SU-DHL-6 (cell line): ENCODE results near the gene TMEM151B.

Experiments
- H2AFZ ChIP-seq: fragments of 200-600 bp; sonication (generic); 2 replicates; pipeline ENCODE4 v1.6.1; 2014; ENCODE audit warnings: low read depth, mild to moderate bottlenecking, moderate library complexity, mixed read lengths, antibody characterized with exemption, low read length; ENCODE audit not compliant: severe bottlenecking
- H3F3A ChIP-seq: fragments of 200-600 bp; shearing (Covaris generic); 2 replicates; pipeline ENCODE4 v1.6.0; 2016; ENCODE audit warnings: antibody characterized with exemption, mild to moderate bottlenecking; ENCODE audit not compliant: insufficient read depth
- H3K27ac ChIP-seq: fragments of 200-600 bp; sonication (generic); 2 replicates; pipeline ENCODE4 v1.5.1; 2016; ENCODE audit warnings: low read depth, mild to moderate bottlenecking, low read length, moderate library complexity, mixed read lengths
- H3K27me3 ChIP-seq: fragments of 200-600 bp; sonication (generic), shearing (Covaris generic); 2 replicates; pipeline ENCODE4 v1.6.0; 2014; ENCODE audit warnings: mild to moderate bottlenecking, low read length
- H3K36me3 ChIP-seq: fragments of 200-600 bp; sonication (generic); 2 replicates; pipeline ENCODE4 v1.6.1; 2014; ENCODE audit warnings: mild to moderate bottlenecking, low read length, mixed read lengths
- H3K4me2 ChIP-seq: fragments of 300-600, 200-600 bp; shearing (Covaris generic), sonication (generic); 2 replicates; pipeline ENCODE4 v1.6.0; 2014; ENCODE audit warnings: low read length, low read depth, mild to moderate bottlenecking; ENCODE audit not compliant: poor library complexity, severe bottlenecking
- H3K4me3 ChIP-seq: fragments of 200-600 bp; sonication (generic); 2 replicates; pipeline ENCODE4 v1.5.1; 2014; ENCODE audit warnings: antibody characterized with exemption, low read length, mild to moderate bottlenecking, mixed read lengths; ENCODE audit not compliant: insufficient read depth, poor library complexity, severe bottlenecking
- H3K79me2 ChIP-seq: fragments of 200-600 bp; sonication (generic); 2 replicates; pipeline ENCODE4 v1.6.1; 2014; ENCODE audit warnings: mild to moderate bottlenecking, low read length, moderate library complexity; ENCODE audit not compliant: insufficient read depth
- H3K9ac ChIP-seq: fragments of 200-600 bp; sonication (generic); 2 replicates; pipeline ENCODE4 v1.7.0; 2014; ENCODE audit warnings: mild to moderate bottlenecking, low read length
- H3K9me2 ChIP-seq: fragments of 200-600 bp; sonication (generic); replicated peaks from 2 replicates; pipeline ENCODE4 v1.6.1; 2014; ENCODE audit warnings: low read length; ENCODE audit not compliant: insufficient read depth
- H3K9me3 ChIP-seq: fragments of 200-600 bp; sonication (generic); 2 replicates; pipeline ENCODE4 v1.6.1; 2014; ENCODE audit warnings: low read length, mixed read lengths; ENCODE audit not compliant: insufficient read depth
- H4K20me1 ChIP-seq: fragments of 200-600 bp; sonication (generic); 2 replicates; pipeline ENCODE4 v1.6.1; 2014; ENCODE audit warnings: low read depth, mild to moderate bottlenecking, antibody characterized with exemption, low read length, moderate library complexity, mixed read lengths
- EZH2phosphoT487 ChIP-seq: fragments of 200-600 bp; sonication (generic), shearing (Covaris generic); conservative IDR thresholded peaks from 2 replicates; pipeline ENCODE4 v1.6.1; 2018; ENCODE audit warnings: mild to moderate bottlenecking, antibody characterized with exemption, low read length, moderate library complexity, mixed read lengths
- TF ChIP-seq, protein P1 (sequence below): fragments of 200-600 bp; sonication (generic); IDR thresholded peaks from one replicate; pipeline ENCODE4 v1.5.1; 2017; ENCODE audit warnings: antibody characterized with exemption, mild to moderate bottlenecking, low read length, moderate library complexity; ENCODE audit not compliant: insufficient read depth, poor library complexity, severe bottlenecking

TMEM151B gene

GRCh38 chr6:44333273-44333919 is 63.1 kb downstream of the TMEM151B start:
- no peak for TF ChIP-seq EZH2phosphoT487
- TF ChIP-seq, protein P1, sequence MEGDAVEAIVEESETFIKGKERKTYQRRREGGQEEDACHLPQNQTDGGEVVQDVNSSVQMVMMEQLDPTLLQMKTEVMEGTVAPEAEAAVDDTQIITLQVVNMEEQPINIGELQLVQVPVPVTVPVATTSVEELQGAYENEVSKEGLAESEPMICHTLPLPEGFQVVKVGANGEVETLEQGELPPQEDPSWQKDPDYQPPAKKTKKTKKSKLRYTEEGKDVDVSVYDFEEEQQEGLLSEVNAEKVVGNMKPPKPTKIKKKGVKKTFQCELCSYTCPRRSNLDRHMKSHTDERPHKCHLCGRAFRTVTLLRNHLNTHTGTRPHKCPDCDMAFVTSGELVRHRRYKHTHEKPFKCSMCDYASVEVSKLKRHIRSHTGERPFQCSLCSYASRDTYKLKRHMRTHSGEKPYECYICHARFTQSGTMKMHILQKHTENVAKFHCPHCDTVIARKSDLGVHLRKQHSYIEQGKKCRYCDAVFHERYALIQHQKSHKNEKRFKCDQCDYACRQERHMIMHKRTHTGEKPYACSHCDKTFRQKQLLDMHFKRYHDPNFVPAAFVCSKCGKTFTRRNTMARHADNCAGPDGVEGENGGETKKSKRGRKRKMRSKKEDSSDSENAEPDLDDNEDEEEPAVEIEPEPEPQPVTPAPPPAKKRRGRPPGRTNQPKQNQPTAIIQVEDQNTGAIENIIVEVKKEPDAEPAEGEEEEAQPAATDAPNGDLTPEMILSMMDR = no peak
- H3K9me2 ChIP-seq = no peaks in the 10 kb centered on the region
- no peaks in the 10 kb centered on the region for H3K79me2 ChIP-seq
- H4K20me1 ChIP-seq = no peaks in the 10 kb centered on the region
- no peaks in the 10 kb centered on the region for H3F3A ChIP-seq
- H3K27me3 ChIP-seq = no peaks in the 10 kb centered on the region
- no peak overlapping the region for H2AFZ ChIP-seq
- no peaks in the 10 kb centered on the region for H3K36me3 ChIP-seq
- no peak overlapping the region for H3K4me2 ChIP-seq
- H3K4me3 ChIP-seq = no peak overlapping the region
- no peaks in the 10 kb centered on the region for H3K9me3 ChIP-seq
- no peak overlapping the region for H3K27ac ChIP-seq
- no peak overlapping the region for H3K9ac ChIP-seq

- no peak overlapping the region for H3K4me2 ChIP-seq
- no peak overlapping the region for H2AFZ ChIP-seq
Observed at GRCh38 chr6:44333942-44334341, 63.7 kb downstream of the TMEM151B start.

GRCh38 chr6:44335631-44336030 is 65.4 kb downstream of the TMEM151B start:
- TF ChIP-seq, protein P1 = no peak
- no peak for TF ChIP-seq EZH2phosphoT487
- no peak overlapping the region for H3K27ac ChIP-seq
- no peak overlapping the region for H2AFZ ChIP-seq
- H3K27me3 ChIP-seq = no peaks in the 10 kb centered on the region
- H3F3A ChIP-seq = no peaks in the 10 kb centered on the region
- H3K4me3 ChIP-seq = no peak overlapping the region
- H3K36me3 ChIP-seq = no peaks in the 10 kb centered on the region
- H3K9me3 ChIP-seq = no peaks in the 10 kb centered on the region
- no peaks in the 10 kb centered on the region for H3K79me2 ChIP-seq
- H3K4me2 ChIP-seq = no peak overlapping the region
- no peaks in the 10 kb centered on the region for H3K9me2 ChIP-seq
- H3K9ac ChIP-seq = no peak overlapping the region
- no peaks in the 10 kb centered on the region for H4K20me1 ChIP-seq

More at GRCh38 chr6:44333942-44334341, 63.7 kb downstream of the TMEM151B start:
- no peaks in the 10 kb centered on the region for H3K36me3 ChIP-seq
- no peaks in the 10 kb centered on the region for H3K79me2 ChIP-seq
- H3K4me3 ChIP-seq = no peak overlapping the region
- TF ChIP-seq, protein P1 = no peak
- TF ChIP-seq EZH2phosphoT487 = no peak
- H3K27ac ChIP-seq = no peak overlapping the region
- no peaks in the 10 kb centered on the region for H3K9me2 ChIP-seq
- H4K20me1 ChIP-seq = no peaks in the 10 kb centered on the region
- H3K9me3 ChIP-seq = no peaks in the 10 kb centered on the region
- H3K9ac ChIP-seq = no peak overlapping the region
- no peaks in the 10 kb centered on the region for H3K27me3 ChIP-seq
- H3F3A ChIP-seq = no peaks in the 10 kb centered on the region
